GM23338 (cell line): Measurements from ENCODE around the gene TRDMT1. TPM values are rescaled to one million over a fixed set of nuclear protein-coding genes. Genes with fewer than 3 reads are reported as not detected.

Experiments
- ATAC-seq: fragments of 200-7000 bp; cut with Tn5 transposase; 3 replicates; pipeline ENCODE4 v1.9.1; 2020
- DNase-seq: peaks from one replicate; pipeline ENCODE4 v3.0.0-alpha.2; 2015; ENCODE audit warnings: low spot score
- H2AFZ ChIP-seq: fragments of 200-600 bp; sonication (generic); 2 replicates; pipeline ENCODE4 v1.8.0; 2016; ENCODE audit warnings: antibody characterized with exemption, mild to moderate bottlenecking, moderate library complexity
- H3F3A ChIP-seq: fragments of 200-600 bp; sonication (generic); replicated peaks from 2 replicates; pipeline ENCODE4 v1.8.0; 2017; ENCODE audit warnings: antibody characterized with exemption, mixed run types, low read depth
- H3K27ac ChIP-seq: fragments of 200-600 bp; sonication (generic); 2 replicates; pipeline ENCODE4 v1.6.1; 2016; ENCODE audit warnings: low read depth
- H3K27me3 ChIP-seq: fragments of 200-600 bp; sonication (generic); 2 replicates; pipeline ENCODE4 v1.8.0; 2016; ENCODE audit warnings: mild to moderate bottlenecking, mixed run types, moderate library complexity; ENCODE audit not compliant: insufficient read depth
- H3K36me3 ChIP-seq: fragments of 200-600 bp; sonication (generic); 2 replicates; pipeline ENCODE4 v1.8.0; 2016; ENCODE audit warnings: mild to moderate bottlenecking; ENCODE audit not compliant: insufficient read depth
- H3K4me1 ChIP-seq: fragments of 200-600 bp; sonication (generic); 2 replicates; pipeline ENCODE4 v1.8.0; 2016; ENCODE audit warnings: mild to moderate bottlenecking, moderate library complexity; ENCODE audit not compliant: insufficient read depth
- H3K4me2 ChIP-seq: fragments of 200-600 bp; sonication (generic); 2 replicates; pipeline ENCODE4 v1.7.1; 2017; ENCODE audit warnings: mixed run types
- H3K4me3 ChIP-seq: fragments of 200-600 bp; sonication (generic); 2 replicates; pipeline ENCODE4 v1.6.1; 2016; ENCODE audit warnings: mixed run types
- H3K79me2 ChIP-seq: fragments of 200-600 bp; sonication (generic); replicated peaks from 2 replicates; pipeline ENCODE4 v1.8.0; 2017; ENCODE audit warnings: mild to moderate bottlenecking; ENCODE audit not compliant: insufficient read depth
- H3K9me2 ChIP-seq: fragments of 200-600 bp; sonication (generic); 2 replicates; pipeline ENCODE4 v1.8.0; 2017; ENCODE audit not compliant: insufficient read depth
- H4K20me1 ChIP-seq: fragments of 200-600 bp; sonication (generic); replicated peaks from 2 replicates; pipeline ENCODE4 v1.8.0; 2017; ENCODE audit warnings: mild to moderate bottlenecking; ENCODE audit not compliant: insufficient read depth
- H3K27ac Mint-ChIP-seq: 2 replicates; pipeline ENCODE4 v1.8.0; 2020; ENCODE audit warnings: inconsistent platforms, mild to moderate bottlenecking, moderate library complexity, mixed read lengths
- H3K27me3 Mint-ChIP-seq: 3 replicates; pipeline ENCODE4 v1.8.0; 2022; ENCODE audit warnings: low read depth, mild to moderate bottlenecking, moderate library complexity, mixed read lengths, inconsistent platforms; ENCODE audit not compliant: insufficient read depth, poor library complexity
- H3K36me3 Mint-ChIP-seq: 3 replicates; pipeline ENCODE4 v1.8.0; 2021; ENCODE audit warnings: low read depth, mild to moderate bottlenecking, inconsistent platforms, moderate library complexity, mixed read lengths
- H3K4me1 Mint-ChIP-seq: 3 replicates; pipeline ENCODE4 v1.8.0; 2020; ENCODE audit warnings: mild to moderate bottlenecking, inconsistent platforms, mixed read lengths
- H3K4me3 Mint-ChIP-seq: 3 replicates; pipeline ENCODE4 v1.8.0; 2021; ENCODE audit warnings: moderate library complexity, mild to moderate bottlenecking, inconsistent platforms, mixed read lengths
- H3K9me3 Mint-ChIP-seq: 3 replicates; pipeline ENCODE4 v1.8.0; 2020; ENCODE audit warnings: moderate library complexity, mild to moderate bottlenecking, inconsistent platforms, mixed read lengths
- CREB1 ChIP-seq: fragments of 250-450 bp; sonication (Bioruptor Pico); IDR thresholded peaks from 2 replicates; pipeline ENCODE4 v1.5.0; 2020; ENCODE audit warnings: low read depth, mild to moderate bottlenecking, moderate library complexity
- EZH2 ChIP-seq: fragments of 200-600 bp; sonication (generic); IDR thresholded peaks from one replicate; pipeline ENCODE4 v1.8.0; 2017; ENCODE audit warnings: antibody characterized with exemption, mild to moderate bottlenecking, low read depth; ENCODE audit not compliant: unreplicated experiment
- EZH2phosphoT487 ChIP-seq: fragments of 200-600 bp; sonication (generic); IDR thresholded peaks from one replicate; pipeline ENCODE4 v1.8.1; 2018; ENCODE audit warnings: antibody characterized with exemption; ENCODE audit not compliant: unreplicated experiment
- NANOG ChIP-seq: IDR thresholded peaks from 2 replicates; pipeline ENCODE4 v1.6.1; 2016; ENCODE audit warnings: antibody characterized with exemption, borderline replicate concordance
- REST ChIP-seq: IDR thresholded peaks from one replicate; pipeline ENCODE4 v1.6.1; 2018; ENCODE audit warnings: antibody characterized with exemption; ENCODE audit not compliant: unreplicated experiment
- STAT1 ChIP-seq: IDR thresholded peaks from one replicate; pipeline ENCODE4 v1.6.1; 2016; ENCODE audit warnings: antibody characterized with exemption; ENCODE audit not compliant: unreplicated experiment
- ZNF114 ChIP-seq: fragments of 250-450 bp; sonication (Bioruptor Pico); IDR thresholded peaks from 2 replicates; pipeline ENCODE4 v1.5.0; 2020; ENCODE audit warnings: mild to moderate bottlenecking, moderate library complexity
- ZNF331 ChIP-seq: fragments of 250-450 bp; sonication (Bioruptor Pico); IDR thresholded peaks from 2 replicates; pipeline ENCODE4 v1.5.0; 2020; ENCODE audit warnings: low read depth, mild to moderate bottlenecking, moderate library complexity
- polyA plus RNA-seq: library from polyadenylated mRNA; unstranded; fragments of >200 nt; fragmentation: Nextera tagmentation; extraction: Ambion mirVana; gene quantifications from 2 replicates; pipeline ENCODE4 v1.2.1, GENCODE V29; 2016
- total RNA-seq: library from RNA; depleted of rRNA; stranded (reverse); fragments of >200 nt; shearing (Covaris generic); gene quantifications from 2 replicates; pipeline ENCODE4 v1.2.3, GENCODE V29; 2014
- TF ChIP-seq, protein P1 (sequence below), 2 experiments: fragments of 200-600 bp in 1 of 2; sonication (generic) in 1 of 2; conservative IDR thresholded peaks; 2 replicates each; pipeline versions ENCODE4 v1.5.1 to v1.6.1; 2016 to 2017; ENCODE audit warnings: antibody characterized with exemption in 2 of 2, low read depth in 2 of 2, mild to moderate bottlenecking in 2 of 2, moderate library complexity in 1 of 2
- TF ChIP-seq, protein P2 (sequence below): fragments of 250-450 bp; sonication (Bioruptor Pico); IDR thresholded peaks from 2 replicates; pipeline ENCODE4 v1.5.0; 2020; ENCODE audit warnings: mild to moderate bottlenecking, moderate library complexity

Gene TRDMT1
- total and polyA plus RNA-seq, 2 experiments from 2014 or later, result 16.0 to 37.7 TPM

- TF ChIP-seq REST (no peak), ZNF114 (CRISPR knock-in tag) (no peak), STAT1 (no peak), EZH2phosphoT487 (no peak)
Observed at GRCh38 chr10:17106991-17107390, 94.5 kb downstream of the TRDMT1 start (continued).

- no peak overlapping the region for H3K4me2 ChIP-seq
- Mint-ChIP-seq H3K27ac (no peak overlapping the region), H3K4me1 (no peaks in the 10 kb centered on the region), H3K36me3 (no peaks in the 10 kb centered on the region), H3K4me3 (no peak overlapping the region), H3K27me3 (peaks cover 1% of the 10 kb centered on the region), H3K9me3 (no peaks in the 10 kb centered on the region)
- no peaks in the 10 kb centered on the region for H4K20me1 ChIP-seq
- no peak overlapping the region for H3K4me3 ChIP-seq
- no peaks in the 10 kb centered on the region for H3K4me1 ChIP-seq
- H3K27ac ChIP-seq, result no peak overlapping the region
- H3K9me2 ChIP-seq, result no peaks in the 10 kb centered on the region
- H2AFZ ChIP-seq, result no peak overlapping the region
- no peaks in the 10 kb centered on the region for H3K36me3 ChIP-seq
- DNase-seq (no peak), ATAC-seq (no peak)
- H3F3A ChIP-seq, result no peaks in the 10 kb centered on the region
- no peaks in the 10 kb centered on the region for H3K27me3 ChIP-seq
- no peaks in the 10 kb centered on the region for H3K79me2 ChIP-seq
- TF ChIP-seq ZNF331 (no peak), EZH2phosphoT487 (no peak), CREB1 (CRISPR knock-in tag) (no peak), ZNF114 (CRISPR knock-in tag) (no peak), NANOG (no peak), EZH2 (no peak), STAT1 (no peak), REST (no peak)
- TF ChIP-seq, protein P1, sequence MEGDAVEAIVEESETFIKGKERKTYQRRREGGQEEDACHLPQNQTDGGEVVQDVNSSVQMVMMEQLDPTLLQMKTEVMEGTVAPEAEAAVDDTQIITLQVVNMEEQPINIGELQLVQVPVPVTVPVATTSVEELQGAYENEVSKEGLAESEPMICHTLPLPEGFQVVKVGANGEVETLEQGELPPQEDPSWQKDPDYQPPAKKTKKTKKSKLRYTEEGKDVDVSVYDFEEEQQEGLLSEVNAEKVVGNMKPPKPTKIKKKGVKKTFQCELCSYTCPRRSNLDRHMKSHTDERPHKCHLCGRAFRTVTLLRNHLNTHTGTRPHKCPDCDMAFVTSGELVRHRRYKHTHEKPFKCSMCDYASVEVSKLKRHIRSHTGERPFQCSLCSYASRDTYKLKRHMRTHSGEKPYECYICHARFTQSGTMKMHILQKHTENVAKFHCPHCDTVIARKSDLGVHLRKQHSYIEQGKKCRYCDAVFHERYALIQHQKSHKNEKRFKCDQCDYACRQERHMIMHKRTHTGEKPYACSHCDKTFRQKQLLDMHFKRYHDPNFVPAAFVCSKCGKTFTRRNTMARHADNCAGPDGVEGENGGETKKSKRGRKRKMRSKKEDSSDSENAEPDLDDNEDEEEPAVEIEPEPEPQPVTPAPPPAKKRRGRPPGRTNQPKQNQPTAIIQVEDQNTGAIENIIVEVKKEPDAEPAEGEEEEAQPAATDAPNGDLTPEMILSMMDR (conservative IDR thresholded peaks at IDR 0.05; ENCODE audit: low read depth in 2 of 2), result no peak
- TF ChIP-seq, protein P2, sequence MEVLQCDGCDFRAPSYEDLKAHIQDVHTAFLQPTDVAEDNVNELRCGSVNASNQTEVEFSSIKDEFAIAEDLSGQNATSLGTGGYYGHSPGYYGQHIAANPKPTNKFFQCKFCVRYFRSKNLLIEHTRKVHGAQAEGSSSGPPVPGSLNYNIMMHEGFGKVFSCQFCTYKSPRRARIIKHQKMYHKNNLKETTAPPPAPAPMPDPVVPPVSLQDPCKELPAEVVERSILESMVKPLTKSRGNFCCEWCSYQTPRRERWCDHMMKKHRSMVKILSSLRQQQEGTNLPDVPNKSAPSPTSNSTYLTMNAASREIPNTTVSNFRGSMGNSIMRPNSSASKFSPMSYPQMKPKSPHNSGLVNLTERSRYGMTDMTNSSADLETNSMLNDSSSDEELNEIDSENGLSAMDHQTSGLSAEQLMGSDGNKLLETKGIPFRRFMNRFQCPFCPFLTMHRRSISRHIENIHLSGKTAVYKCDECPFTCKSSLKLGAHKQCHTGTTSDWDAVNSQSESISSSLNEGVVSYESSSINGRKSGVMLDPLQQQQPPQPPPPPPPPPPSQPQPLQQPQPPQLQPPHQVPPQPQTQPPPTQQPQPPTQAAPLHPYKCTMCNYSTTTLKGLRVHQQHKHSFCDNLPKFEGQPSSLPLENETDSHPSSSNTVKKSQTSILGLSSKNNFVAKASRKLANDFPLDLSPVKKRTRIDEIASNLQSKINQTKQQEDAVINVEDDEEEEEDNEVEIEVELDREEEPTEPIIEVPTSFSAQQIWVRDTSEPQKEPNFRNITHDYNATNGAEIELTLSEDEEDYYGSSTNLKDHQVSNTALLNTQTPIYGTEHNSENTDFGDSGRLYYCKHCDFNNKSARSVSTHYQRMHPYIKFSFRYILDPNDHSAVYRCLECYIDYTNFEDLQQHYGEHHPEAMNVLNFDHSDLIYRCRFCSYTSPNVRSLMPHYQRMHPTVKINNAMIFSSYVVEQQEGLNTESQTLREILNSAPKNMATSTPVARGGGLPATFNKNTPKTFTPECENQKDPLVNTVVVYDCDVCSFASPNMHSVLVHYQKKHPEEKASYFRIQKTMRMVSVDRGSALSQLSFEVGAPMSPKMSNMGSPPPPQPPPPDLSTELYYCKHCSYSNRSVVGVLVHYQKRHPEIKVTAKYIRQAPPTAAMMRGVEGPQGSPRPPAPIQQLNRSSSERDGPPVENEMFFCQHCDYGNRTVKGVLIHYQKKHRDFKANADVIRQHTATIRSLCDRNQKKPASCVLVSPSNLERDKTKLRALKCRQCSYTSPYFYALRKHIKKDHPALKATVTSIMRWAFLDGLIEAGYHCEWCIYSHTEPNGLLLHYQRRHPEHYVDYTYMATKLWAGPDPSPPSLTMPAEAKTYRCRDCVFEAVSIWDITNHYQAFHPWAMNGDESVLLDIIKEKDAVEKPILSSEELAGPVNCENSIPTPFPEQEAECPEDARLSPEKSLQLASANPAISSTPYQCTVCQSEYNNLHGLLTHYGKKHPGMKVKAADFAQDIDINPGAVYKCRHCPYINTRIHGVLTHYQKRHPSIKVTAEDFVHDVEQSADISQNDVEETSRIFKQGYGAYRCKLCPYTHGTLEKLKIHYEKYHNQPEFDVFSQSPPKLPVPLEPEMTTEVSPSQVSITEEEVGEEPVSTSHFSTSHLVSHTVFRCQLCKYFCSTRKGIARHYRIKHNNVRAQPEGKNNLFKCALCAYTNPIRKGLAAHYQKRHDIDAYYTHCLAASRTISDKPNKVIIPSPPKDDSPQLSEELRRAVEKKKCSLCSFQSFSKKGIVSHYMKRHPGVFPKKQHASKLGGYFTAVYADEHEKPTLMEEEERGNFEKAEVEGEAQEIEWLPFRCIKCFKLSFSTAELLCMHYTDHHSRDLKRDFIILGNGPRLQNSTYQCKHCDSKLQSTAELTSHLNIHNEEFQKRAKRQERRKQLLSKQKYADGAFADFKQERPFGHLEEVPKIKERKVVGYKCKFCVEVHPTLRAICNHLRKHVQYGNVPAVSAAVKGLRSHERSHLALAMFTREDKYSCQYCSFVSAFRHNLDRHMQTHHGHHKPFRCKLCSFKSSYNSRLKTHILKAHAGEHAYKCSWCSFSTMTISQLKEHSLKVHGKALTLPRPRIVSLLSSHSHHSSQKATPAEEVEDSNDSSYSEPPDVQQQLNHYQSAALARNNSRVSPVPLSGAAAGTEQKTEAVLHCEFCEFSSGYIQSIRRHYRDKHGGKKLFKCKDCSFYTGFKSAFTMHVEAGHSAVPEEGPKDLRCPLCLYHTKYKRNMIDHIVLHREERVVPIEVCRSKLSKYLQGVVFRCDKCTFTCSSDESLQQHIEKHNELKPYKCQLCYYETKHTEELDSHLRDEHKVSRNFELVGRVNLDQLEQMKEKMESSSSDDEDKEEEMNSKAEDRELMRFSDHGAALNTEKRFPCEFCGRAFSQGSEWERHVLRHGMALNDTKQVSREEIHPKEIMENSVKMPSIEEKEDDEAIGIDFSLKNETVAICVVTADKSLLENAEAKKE (CRISPR knock-in tag), result no peak
Observed at GRCh38 chr10:17101910-17102266, 99.6 kb downstream of the TRDMT1 start.
